Astrocyte (in vitro differentiated cells and primary cell): ENCODE data around the gene INPP5B. TPM values are rescaled to one million over a fixed set of nuclear protein-coding genes. Genes with fewer than 3 reads are reported as not detected.

ENCODE experiments used
- DNase-seq: peaks from one replicate; pipeline ENCODE4 v3.0.0-alpha.2; 2010; ENCODE audit warnings: low read depth
- FAIRE-seq: peaks from 2 replicates; lab custom pipeline; 2011; peaks lifted over from hg19 to GRCh38; lab: Jason Lieb, UNC
- H2AFZ ChIP-seq: 2 replicates; pipeline ENCODE4 v1.6.0; 2012; ENCODE audit warnings: low read depth, low read length, inconsistent platforms
- H3K27ac ChIP-seq: 2 replicates; pipeline ENCODE4 v1.5.1; 2011; ENCODE audit warnings: low read depth, low read length, inconsistent platforms
- H3K27me3 ChIP-seq: 2 replicates; pipeline ENCODE4 v1.6.0; 2011; ENCODE audit warnings: low read length, inconsistent platforms; ENCODE audit not compliant: insufficient read depth
- H3K36me3 ChIP-seq: 2 replicates; pipeline ENCODE4 v1.5.1; 2011; ENCODE audit warnings: low read length, inconsistent platforms; ENCODE audit not compliant: insufficient read depth
- H3K4me1 ChIP-seq: 2 replicates; pipeline ENCODE4 v1.5.1; 2011; ENCODE audit warnings: low read length, inconsistent platforms; ENCODE audit not compliant: insufficient read depth
- H3K4me2 ChIP-seq: 2 replicates; pipeline ENCODE4 v1.6.0; 2012; ENCODE audit warnings: low read length, inconsistent platforms
- H3K4me3 ChIP-seq: 2 replicates; pipeline ENCODE4 v1.5.1; 2011; ENCODE audit warnings: low read depth, mild to moderate bottlenecking, low read length, inconsistent platforms; ENCODE audit not compliant: insufficient read depth
- H3K79me2 ChIP-seq: 2 replicates; pipeline ENCODE4 v1.6.0; 2012; ENCODE audit warnings: mild to moderate bottlenecking, low read length, inconsistent platforms; ENCODE audit not compliant: insufficient read depth
- H3K9ac ChIP-seq: 2 replicates; pipeline ENCODE4 v1.6.0; 2012; ENCODE audit warnings: mild to moderate bottlenecking, low read length, inconsistent platforms
- H3K9me3 ChIP-seq: 2 replicates; pipeline ENCODE4 v1.5.1; 2012; ENCODE audit warnings: low read depth, mild to moderate bottlenecking, low read length, inconsistent platforms; ENCODE audit not compliant: insufficient read depth
- H4K20me1 ChIP-seq: 2 replicates; pipeline ENCODE4 v1.6.0; 2012; ENCODE audit warnings: low read length, inconsistent platforms; ENCODE audit not compliant: insufficient read depth
- H3K27ac Mint-ChIP-seq: one replicate; pipeline ENCODE4 v1.8.0; 2021; ENCODE audit warnings: mild to moderate bottlenecking, mixed read lengths; ENCODE audit not compliant: unreplicated experiment
- H3K27me3 Mint-ChIP-seq: one replicate; pipeline ENCODE4 v1.8.0; 2021; ENCODE audit warnings: low read depth, mixed read lengths; ENCODE audit not compliant: unreplicated experiment
- H3K36me3 Mint-ChIP-seq: one replicate; pipeline ENCODE4 v1.8.0; 2021; ENCODE audit warnings: low read depth, mixed read lengths; ENCODE audit not compliant: unreplicated experiment
- H3K4me1 Mint-ChIP-seq: one replicate; pipeline ENCODE4 v1.8.0; 2021; ENCODE audit warnings: low read depth, mixed read lengths; ENCODE audit not compliant: unreplicated experiment
- H3K4me3 Mint-ChIP-seq: one replicate; pipeline ENCODE4 v1.8.0; 2021; ENCODE audit warnings: mild to moderate bottlenecking, moderate library complexity, mixed read lengths; ENCODE audit not compliant: unreplicated experiment
- H3K9me3 Mint-ChIP-seq: one replicate; pipeline ENCODE4 v1.8.0; 2021; ENCODE audit warnings: mild to moderate bottlenecking, mixed read lengths; ENCODE audit not compliant: unreplicated experiment
- EZH2 ChIP-seq: IDR thresholded peaks from 2 replicates; pipeline ENCODE4 v1.6.1; 2012; ENCODE audit warnings: mild to moderate bottlenecking, low read length, inconsistent platforms; ENCODE audit not compliant: insufficient read depth
- total RNA-seq: library from RNA; stranded (reverse); gene quantifications from 2 replicates; pipeline ENCODE4 v1.2.1, GENCODE V29; 2021
- TF ChIP-seq, protein P1 (sequence below): IDR thresholded peaks from 2 replicates; pipeline ENCODE4 v1.5.1; 2011; ENCODE audit warnings: low read depth, mild to moderate bottlenecking, inconsistent platforms, low read length, moderate library complexity; ENCODE audit not compliant: insufficient read depth

Gene INPP5B
- total RNA-seq, 1 donor from 2014 or later, result 19.4 TPM

DNA sequence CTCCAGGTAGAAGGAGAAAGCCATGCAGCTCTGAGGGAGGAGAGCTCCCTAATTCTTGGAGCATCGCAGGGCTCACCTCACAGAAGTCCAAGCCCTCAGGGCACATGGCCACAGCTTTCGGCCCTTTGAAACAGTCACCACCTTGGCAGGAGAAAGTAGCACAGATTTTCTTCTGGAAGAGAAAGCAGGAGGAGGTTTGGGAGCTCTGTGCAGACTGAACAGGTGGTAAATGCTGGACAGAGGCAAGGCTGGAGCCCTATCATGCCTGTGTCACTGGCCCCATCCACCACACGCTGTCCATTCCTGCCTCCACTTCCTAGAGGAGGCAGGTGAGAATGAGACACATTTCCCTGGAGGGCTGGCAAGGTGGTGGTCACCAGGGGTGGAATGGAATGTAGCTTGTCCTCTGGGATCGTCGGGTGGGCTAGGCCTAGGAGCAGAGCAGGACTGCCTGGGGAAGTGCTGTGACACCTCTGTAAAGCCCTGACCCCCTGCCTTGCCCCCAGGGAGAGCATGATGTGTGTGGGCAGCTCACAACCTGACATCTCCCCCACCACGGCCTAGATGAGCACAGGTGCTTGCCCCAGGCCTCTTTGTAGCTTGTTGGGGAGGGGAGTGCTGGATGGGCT is 2.8 kb upstream of the INPP5B start:
- H3K9ac ChIP-seq, result no peak overlapping the region
- FAIRE-seq, result no peak
- H3K36me3 Mint-ChIP-seq, result peaks cover 7% of the 10 kb centered on the region
- no peak overlapping the region for H3K4me3 ChIP-seq
- H3K9me3 Mint-ChIP-seq, result no peaks in the 10 kb centered on the region
- H4K20me1 ChIP-seq, result no peaks in the 10 kb centered on the region
- H3K4me2 ChIP-seq, result no peak overlapping the region
- H3K4me1 Mint-ChIP-seq, result peaks cover 3% of the 10 kb centered on the region
- H3K4me3 Mint-ChIP-seq, result no peak overlapping the region
- no peaks in the 10 kb centered on the region for H3K27me3 ChIP-seq
- H3K9me3 ChIP-seq, result no peaks in the 10 kb centered on the region
- H3K79me2 ChIP-seq, result no peaks in the 10 kb centered on the region
- no peaks in the 10 kb centered on the region for H3K27me3 Mint-ChIP-seq
- H3K36me3 ChIP-seq, result no peaks in the 10 kb centered on the region
- TF ChIP-seq, protein P1, sequence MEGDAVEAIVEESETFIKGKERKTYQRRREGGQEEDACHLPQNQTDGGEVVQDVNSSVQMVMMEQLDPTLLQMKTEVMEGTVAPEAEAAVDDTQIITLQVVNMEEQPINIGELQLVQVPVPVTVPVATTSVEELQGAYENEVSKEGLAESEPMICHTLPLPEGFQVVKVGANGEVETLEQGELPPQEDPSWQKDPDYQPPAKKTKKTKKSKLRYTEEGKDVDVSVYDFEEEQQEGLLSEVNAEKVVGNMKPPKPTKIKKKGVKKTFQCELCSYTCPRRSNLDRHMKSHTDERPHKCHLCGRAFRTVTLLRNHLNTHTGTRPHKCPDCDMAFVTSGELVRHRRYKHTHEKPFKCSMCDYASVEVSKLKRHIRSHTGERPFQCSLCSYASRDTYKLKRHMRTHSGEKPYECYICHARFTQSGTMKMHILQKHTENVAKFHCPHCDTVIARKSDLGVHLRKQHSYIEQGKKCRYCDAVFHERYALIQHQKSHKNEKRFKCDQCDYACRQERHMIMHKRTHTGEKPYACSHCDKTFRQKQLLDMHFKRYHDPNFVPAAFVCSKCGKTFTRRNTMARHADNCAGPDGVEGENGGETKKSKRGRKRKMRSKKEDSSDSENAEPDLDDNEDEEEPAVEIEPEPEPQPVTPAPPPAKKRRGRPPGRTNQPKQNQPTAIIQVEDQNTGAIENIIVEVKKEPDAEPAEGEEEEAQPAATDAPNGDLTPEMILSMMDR, result no peak
- TF ChIP-seq EZH2, result no peak
- H3K27ac Mint-ChIP-seq, result no peak overlapping the region
- H2AFZ ChIP-seq, result no peak overlapping the region
- no peak for DNase-seq
- H3K4me1 ChIP-seq, result peaks cover 11% of the 10 kb centered on the region
- H3K27ac ChIP-seq, result no peak overlapping the region

DNA sequence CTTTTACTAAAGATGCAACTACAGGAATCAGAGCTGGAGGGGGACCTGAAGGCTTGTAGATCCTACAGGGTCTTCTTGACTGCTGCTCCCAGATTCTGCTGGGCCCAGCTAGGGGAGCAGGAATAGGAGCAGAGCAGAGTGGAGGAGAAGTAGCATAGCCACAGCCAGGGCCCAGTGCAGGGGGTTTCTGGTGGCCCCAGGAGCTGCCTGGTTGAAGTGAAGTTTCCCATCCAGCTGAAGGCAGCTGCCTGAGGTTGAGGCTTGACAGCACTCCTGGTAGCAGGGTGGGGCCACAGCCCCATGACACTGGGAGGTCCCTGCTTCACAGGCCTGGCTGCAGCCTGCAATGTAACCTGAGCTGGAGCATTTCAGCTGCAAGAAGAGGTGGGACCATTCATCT is 2.0 kb upstream of the INPP5B start:
- H3K36me3 ChIP-seq, result no peaks in the 10 kb centered on the region
- H3K4me2 ChIP-seq, result no peak overlapping the region
- FAIRE-seq (no peak), DNase-seq (no peak)
- H3K79me2 ChIP-seq, result no peaks in the 10 kb centered on the region
- H3K9ac ChIP-seq, result no peak overlapping the region
- no peaks in the 10 kb centered on the region for H4K20me1 ChIP-seq
- Mint-ChIP-seq H3K4me3 (no peak overlapping the region), H3K9me3 (no peaks in the 10 kb centered on the region), H3K27ac (no peak overlapping the region), H3K27me3 (no peaks in the 10 kb centered on the region), H3K36me3 (peaks cover 2% of the 10 kb centered on the region), H3K4me1 (peaks cover 9% of the 10 kb centered on the region)
- no peaks in the 10 kb centered on the region for H3K27me3 ChIP-seq
- H3K4me1 ChIP-seq, result peaks cover 18% of the 10 kb centered on the region
- no peak overlapping the region for H3K27ac ChIP-seq
- no peak for TF ChIP-seq EZH2
- TF ChIP-seq, protein P1, result no peak
- H2AFZ ChIP-seq, result no peak overlapping the region
- H3K4me3 ChIP-seq, result no peak overlapping the region
- H3K9me3 ChIP-seq, result no peaks in the 10 kb centered on the region

DNA sequence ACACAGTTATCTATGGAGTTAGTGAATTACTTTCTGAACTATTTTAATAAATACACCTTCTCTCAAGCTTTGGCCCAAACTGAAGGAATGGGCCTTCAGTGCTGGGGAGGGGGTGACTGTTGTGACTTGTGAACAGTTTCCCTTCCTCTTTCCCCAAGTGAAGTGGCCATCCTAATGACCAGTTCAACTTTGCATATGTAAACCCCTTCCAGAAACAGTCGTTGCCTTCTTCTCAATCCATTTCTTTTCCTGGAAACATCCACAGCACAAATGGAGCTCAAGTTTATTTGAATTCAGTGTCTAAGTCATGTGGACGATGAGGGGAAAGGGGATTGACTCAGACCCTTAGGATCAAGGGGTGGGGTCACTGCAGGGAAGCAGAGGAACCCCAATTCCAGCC is 1.3 kb upstream of the INPP5B start:
- H3K4me3 Mint-ChIP-seq, result no peak overlapping the region
- no peak for TF ChIP-seq EZH2
- TF ChIP-seq, protein P1, result no peak
- Histone ChIP-seq H2AFZ (no peak overlapping the region), H3K79me2 (no peaks in the 10 kb centered on the region), H4K20me1 (no peaks in the 10 kb centered on the region), H3K36me3 (no peaks in the 10 kb centered on the region), H3K27ac (no peak overlapping the region), H3K9me3 (no peaks in the 10 kb centered on the region), H3K4me3 (no peak overlapping the region), H3K4me2 (no peak overlapping the region), H3K9ac (no peak overlapping the region), H3K4me1 (peaks cover 22% of the 10 kb centered on the region), H3K27me3 (no peaks in the 10 kb centered on the region)
- FAIRE-seq, result no peak
- peaks cover 4% of the 10 kb centered on the region for H3K36me3 Mint-ChIP-seq
- no peaks in the 10 kb centered on the region for H3K27me3 Mint-ChIP-seq
- DNase-seq, result no peak
- H3K9me3 Mint-ChIP-seq, result no peaks in the 10 kb centered on the region
- peaks cover 11% of the 10 kb centered on the region for H3K4me1 Mint-ChIP-seq
- no peak overlapping the region for H3K27ac Mint-ChIP-seq
